GOT3 (cell line): ENCODE measurements around the gene CFB.

Experiments
- DNase-seq: peaks from one replicate; lab custom pipeline; 2025; ENCODE audit warnings: mixed read lengths; lab: John Stamatoyannopoulos, UW

Gene CFB

GRCh38 chr6:31948306-31948705 is 2.4 kb downstream of the CFB start:
- DNase-seq, result no peak

- DNase-seq, result no peak
Observed at GRCh38 chr6:31948753-31949413, 3.0 kb downstream of the CFB start.

- DNase-seq, result no peak
Observed at GRCh38 chr6:31949926-31950548, 4.1 kb downstream of the CFB start.

GRCh38 chr6:31952140-31952805 is 6.4 kb downstream of the CFB start:
- no peak for DNase-seq

- DNase-seq, result no peak
Observed at GRCh38 chr6:31952890-31953289, 7.0 kb downstream of the CFB start.

- DNase-seq, result no peak
Observed at GRCh38 chr6:31954511-31954910, 8.6 kb downstream of the CFB start.

GRCh38 chr6:31956796-31957195 is 10.9 kb downstream of the CFB start:
- DNase-seq, result no peak

GRCh38 chr6:31958412-31958740 is 12.5 kb downstream of the CFB start:
- no peak for DNase-seq

GRCh38 chr6:31958741-31959739 is 13.1 kb downstream of the CFB start, which contains the start of the genes NELFE and SKIC2:
TSS of gene NELFE (minus strand) at chr6:31958971. CDS start at chr6:31958446, 525 bp downstream.
TSS of gene SKIC2 (plus strand) at chr6:31959175. CDS start at chr6:31959193, 18 bp downstream.
- peak; percentile 92 for DNase-seq

GRCh38 chr6:31961616-31962015 is 15.7 kb downstream of the CFB start:
- DNase-seq, result no peak

- DNase-seq, result no peak
Observed at GRCh38 chr6:31963921-31964320, 18.0 kb downstream of the CFB start.

GRCh38 chr6:31965700-31966099 is 19.8 kb downstream of the CFB start:
- DNase-seq, result no peak

- DNase-seq, result no peak
Observed at GRCh38 chr6:31966506-31966905, 20.6 kb downstream of the CFB start.

- DNase-seq, result no peak
Observed at GRCh38 chr6:31966997-31967925, 21.4 kb downstream of the CFB start.

GRCh38 chr6:31967926-31968320 is 22.0 kb downstream of the CFB start:
- no peak for DNase-seq

- DNase-seq, result no peak
Observed at GRCh38 chr6:31968326-31968725, 22.4 kb downstream of the CFB start.

- no peak for DNase-seq
Observed at GRCh38 chr6:31968791-31969711, 23.2 kb downstream of the CFB start.

GRCh38 chr6:31969712-31970603 is 24.1 kb downstream of the CFB start:
- DNase-seq, result no peak
